ENCODE results near the gene HBEGF. TPM values are rescaled to one million over a fixed set of nuclear protein-coding genes. Genes with fewer than 3 reads are reported as not detected.

The HBEGF gene
- total RNA-seq, 2 experiments from 2014 or later = 4.7 to 20.2 TPM

DNA sequence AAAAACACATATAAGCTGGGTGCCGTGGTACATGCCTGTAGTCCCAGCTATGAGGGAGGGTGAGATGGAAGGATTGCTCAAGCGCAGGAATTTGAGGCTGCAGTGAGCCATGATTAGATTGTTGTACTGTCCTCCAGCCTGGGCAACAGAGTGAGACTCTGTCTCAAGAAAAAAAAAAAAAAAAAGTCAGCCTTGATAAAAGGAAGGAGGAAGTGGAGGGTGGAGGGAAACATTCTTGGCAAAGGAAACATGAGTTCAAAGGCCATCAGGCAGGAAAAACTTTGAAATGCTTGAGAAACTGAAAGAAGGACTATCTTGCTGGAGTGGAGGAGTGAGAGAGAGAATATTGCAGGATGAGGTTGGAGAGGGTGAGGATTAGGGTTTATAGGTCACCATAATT is 36.9 kb upstream of the HBEGF start:
- H3K4me3 ChIP-seq (ENCODE audit: low read depth, low read length, poor library complexity, severe bottlenecking) = no peak overlapping the region
- no peaks in the 10 kb centered on the region for H4K20me1 ChIP-seq (ENCODE audit: insufficient read depth, low read length)
- no peaks in the 10 kb centered on the region for H3K4me1 ChIP-seq (ENCODE audit: insufficient read depth, low read length, poor library complexity, severe bottlenecking)
- H3K9me3 ChIP-seq (ENCODE audit: low read length) = no peaks in the 10 kb centered on the region
- ChIA-PET CTCF (ENCODE audit: unreplicated experiment) (no interaction called here), POLR2A (interaction anchor here (0.8 kb wide), 1 partner anchor 249 kb away, joined by 4 read pairs; no protein-coding TSS in a partner anchor)
- H3K27ac ChIP-seq (ENCODE audit: low read depth, low read length, poor library complexity, severe bottlenecking) = no peak overlapping the region
- no peaks in the 10 kb centered on the region for H3K36me3 ChIP-seq (ENCODE audit: insufficient read depth, low read length)
- H3K9me2 ChIP-seq (ENCODE audit: insufficient read depth, low read length) = no peaks in the 10 kb centered on the region
- no peak overlapping the region for H2AFZ ChIP-seq (ENCODE audit: low read length)
- H3K79me2 ChIP-seq (ENCODE audit: insufficient read depth, low read depth, low read length) = no peaks in the 10 kb centered on the region
- H3K4me2 ChIP-seq (ENCODE audit: low read length) = no peak overlapping the region
- TF ChIP-seq, protein P1, sequence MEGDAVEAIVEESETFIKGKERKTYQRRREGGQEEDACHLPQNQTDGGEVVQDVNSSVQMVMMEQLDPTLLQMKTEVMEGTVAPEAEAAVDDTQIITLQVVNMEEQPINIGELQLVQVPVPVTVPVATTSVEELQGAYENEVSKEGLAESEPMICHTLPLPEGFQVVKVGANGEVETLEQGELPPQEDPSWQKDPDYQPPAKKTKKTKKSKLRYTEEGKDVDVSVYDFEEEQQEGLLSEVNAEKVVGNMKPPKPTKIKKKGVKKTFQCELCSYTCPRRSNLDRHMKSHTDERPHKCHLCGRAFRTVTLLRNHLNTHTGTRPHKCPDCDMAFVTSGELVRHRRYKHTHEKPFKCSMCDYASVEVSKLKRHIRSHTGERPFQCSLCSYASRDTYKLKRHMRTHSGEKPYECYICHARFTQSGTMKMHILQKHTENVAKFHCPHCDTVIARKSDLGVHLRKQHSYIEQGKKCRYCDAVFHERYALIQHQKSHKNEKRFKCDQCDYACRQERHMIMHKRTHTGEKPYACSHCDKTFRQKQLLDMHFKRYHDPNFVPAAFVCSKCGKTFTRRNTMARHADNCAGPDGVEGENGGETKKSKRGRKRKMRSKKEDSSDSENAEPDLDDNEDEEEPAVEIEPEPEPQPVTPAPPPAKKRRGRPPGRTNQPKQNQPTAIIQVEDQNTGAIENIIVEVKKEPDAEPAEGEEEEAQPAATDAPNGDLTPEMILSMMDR (conservative IDR thresholded peaks at IDR 0.05; ENCODE audit: low read length) = no peak
- no peak for TF ChIP-seq EZH2phosphoT487 (IDR thresholded peaks at IDR 0.05; ENCODE audit: borderline replicate concordance, low read depth, low read length)
- BruUV-seq (replicated peaks) = no TSS peak
- no peak for DNase-seq (ENCODE audit: low spot score)
- intact Hi-C loops (cut with micrococcal nuclease; ENCODE audit: unreplicated experiment) = no loop called here

DNA sequence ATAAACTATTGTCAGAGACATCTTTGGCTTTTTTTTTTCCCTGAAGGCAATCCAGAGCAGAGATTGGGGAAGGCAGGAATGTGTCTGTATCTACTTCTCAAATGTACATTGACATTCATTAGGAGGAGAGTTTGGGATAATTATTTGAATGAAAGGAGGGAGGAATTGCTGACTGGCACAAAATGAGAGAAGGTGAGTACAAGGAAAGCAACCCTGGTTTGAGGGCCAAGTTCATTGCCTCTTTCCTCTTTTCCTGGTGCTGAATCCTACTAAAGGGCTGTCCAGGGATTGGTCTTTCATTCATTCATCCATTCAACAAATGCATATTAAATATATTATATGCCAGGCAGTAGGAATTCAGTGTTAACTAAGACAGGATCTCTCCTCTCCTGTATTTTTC is 36.5 kb upstream of the HBEGF start:
- intact Hi-C loops (cut with micrococcal nuclease; ENCODE audit: unreplicated experiment) = no loop called here
- BruUV-seq (replicated peaks) = no TSS peak
- no peaks in the 10 kb centered on the region for H3K9me3 ChIP-seq (ENCODE audit: low read length)
- no peaks in the 10 kb centered on the region for H3K79me2 ChIP-seq (ENCODE audit: insufficient read depth, low read depth, low read length)
- no peaks in the 10 kb centered on the region for H3K36me3 ChIP-seq (ENCODE audit: insufficient read depth, low read length)
- H3K4me1 ChIP-seq (ENCODE audit: insufficient read depth, low read length, poor library complexity, severe bottlenecking) = no peaks in the 10 kb centered on the region
- no peak overlapping the region for H2AFZ ChIP-seq (ENCODE audit: low read length)
- ChIA-PET CTCF (ENCODE audit: unreplicated experiment) (no interaction called here), POLR2A (no interaction called here)
- H3K4me3 ChIP-seq (ENCODE audit: low read depth, low read length, poor library complexity, severe bottlenecking) = no peak overlapping the region
- DNase-seq (ENCODE audit: low spot score) = no peak
- H3K4me2 ChIP-seq (ENCODE audit: low read length) = no peak overlapping the region
- no peaks in the 10 kb centered on the region for H3K9me2 ChIP-seq (ENCODE audit: insufficient read depth, low read length)
- no peak overlapping the region for H3K27ac ChIP-seq (ENCODE audit: low read depth, low read length, poor library complexity, severe bottlenecking)
- no peaks in the 10 kb centered on the region for H4K20me1 ChIP-seq (ENCODE audit: insufficient read depth, low read length)
- TF ChIP-seq, protein P1 (conservative IDR thresholded peaks at IDR 0.05; ENCODE audit: low read length) = no peak
- no peak for TF ChIP-seq EZH2phosphoT487 (IDR thresholded peaks at IDR 0.05; ENCODE audit: borderline replicate concordance, low read depth, low read length)

DNA sequence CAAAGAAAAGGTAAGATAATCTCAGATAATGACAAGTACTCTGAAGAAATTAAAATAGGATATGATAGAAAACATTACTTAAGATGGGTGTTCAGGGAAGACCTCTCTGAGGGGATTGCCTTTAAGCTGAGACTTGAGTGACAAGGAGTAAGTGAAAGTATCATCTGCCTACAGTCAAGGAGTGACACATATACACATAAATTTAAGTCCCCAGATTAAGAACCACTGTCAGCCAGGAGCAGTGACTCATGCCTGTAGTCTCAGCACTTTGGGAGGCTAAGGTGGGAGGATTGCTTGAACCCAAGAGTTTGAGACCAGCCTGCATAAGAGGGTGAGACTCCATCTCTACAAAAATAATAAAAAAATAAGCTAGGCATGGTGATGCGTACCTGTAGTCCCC is 35.6 kb upstream of the HBEGF start:
- ChIA-PET POLR2A (interaction anchor here (1.0 kb wide), 1 partner anchor 22 kb away, joined by 3 read pairs; no protein-coding TSS in a partner anchor), CTCF (ENCODE audit: unreplicated experiment) (no interaction called here)
- BruUV-seq (replicated peaks) = no TSS peak
- Histone ChIP-seq H3K36me3 (ENCODE audit: insufficient read depth, low read length) (no peaks in the 10 kb centered on the region), H3K9me3 (ENCODE audit: low read length) (no peaks in the 10 kb centered on the region), H3K27ac (ENCODE audit: low read depth, low read length, poor library complexity, severe bottlenecking) (no peak overlapping the region), H3K4me1 (ENCODE audit: insufficient read depth, low read length, poor library complexity, severe bottlenecking) (no peaks in the 10 kb centered on the region), H4K20me1 (ENCODE audit: insufficient read depth, low read length) (no peaks in the 10 kb centered on the region), H3K4me2 (ENCODE audit: low read length) (no peak overlapping the region), H3K4me3 (ENCODE audit: low read depth, low read length, poor library complexity, severe bottlenecking) (no peak overlapping the region), H3K9me2 (ENCODE audit: insufficient read depth, low read length) (no peaks in the 10 kb centered on the region), H3K79me2 (ENCODE audit: insufficient read depth, low read depth, low read length) (no peaks in the 10 kb centered on the region), H2AFZ (ENCODE audit: low read length) (no peak overlapping the region)
- intact Hi-C loops (cut with micrococcal nuclease; ENCODE audit: unreplicated experiment) = no loop called here
- no peak for DNase-seq (ENCODE audit: low spot score)
- no peak for TF ChIP-seq EZH2phosphoT487 (IDR thresholded peaks at IDR 0.05; ENCODE audit: borderline replicate concordance, low read depth, low read length)
- TF ChIP-seq, protein P1 (conservative IDR thresholded peaks at IDR 0.05; ENCODE audit: low read length) = no peak
